ENCODE data around the gene TEX264. TPM values are rescaled to one million over a fixed set of nuclear protein-coding genes. Genes with fewer than 3 reads are reported as not detected.

TEX264 gene
- total and polyA plus RNA-seq, 9 donors: 27.1 to 88.8 (median 40.2) TPM

GRCh38 chr3:51679777-51680176, 8.7 kb downstream of the TEX264 start:
- Histone ChIP-seq H3K27me3 (no peaks in the 10 kb centered on the region), H3K36me3 (no peaks in the 10 kb centered on the region), H3K27ac (no peak overlapping the region), H3K4me1 (ENCODE audit: insufficient read depth) (no peaks in the 10 kb centered on the region), H3K9me3 (no peaks in the 10 kb centered on the region), H3K4me3 (no peak overlapping the region)
- DNase-seq: no peak
- TF ChIP-seq POLR2A (IDR thresholded peaks at IDR 0.05) (no peak), EP300 (IDR thresholded peaks at IDR 0.05) (no peak)
- TF ChIP-seq, protein P1, sequence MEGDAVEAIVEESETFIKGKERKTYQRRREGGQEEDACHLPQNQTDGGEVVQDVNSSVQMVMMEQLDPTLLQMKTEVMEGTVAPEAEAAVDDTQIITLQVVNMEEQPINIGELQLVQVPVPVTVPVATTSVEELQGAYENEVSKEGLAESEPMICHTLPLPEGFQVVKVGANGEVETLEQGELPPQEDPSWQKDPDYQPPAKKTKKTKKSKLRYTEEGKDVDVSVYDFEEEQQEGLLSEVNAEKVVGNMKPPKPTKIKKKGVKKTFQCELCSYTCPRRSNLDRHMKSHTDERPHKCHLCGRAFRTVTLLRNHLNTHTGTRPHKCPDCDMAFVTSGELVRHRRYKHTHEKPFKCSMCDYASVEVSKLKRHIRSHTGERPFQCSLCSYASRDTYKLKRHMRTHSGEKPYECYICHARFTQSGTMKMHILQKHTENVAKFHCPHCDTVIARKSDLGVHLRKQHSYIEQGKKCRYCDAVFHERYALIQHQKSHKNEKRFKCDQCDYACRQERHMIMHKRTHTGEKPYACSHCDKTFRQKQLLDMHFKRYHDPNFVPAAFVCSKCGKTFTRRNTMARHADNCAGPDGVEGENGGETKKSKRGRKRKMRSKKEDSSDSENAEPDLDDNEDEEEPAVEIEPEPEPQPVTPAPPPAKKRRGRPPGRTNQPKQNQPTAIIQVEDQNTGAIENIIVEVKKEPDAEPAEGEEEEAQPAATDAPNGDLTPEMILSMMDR (IDR thresholded peaks at IDR 0.05): no peak
- intact Hi-C loops (cut with DNase I): loop anchor here in 3 of 4 donors (5.0 to 10.0 kb wide), 4 partner anchors 145 to 1062 kb away; partner anchors contain the start of genes RBM15B (in 2 of the 3), MANF (in 1 of the 3), MAPKAPK3 (in 1 of the 3) and RAD54L2 (in 1 of the 3)
- 81 to 91% (median 85%) methylated on average over 7 of the region's 7 CpGs for WGBS, 3 donors

GRCh38 chr3:51680196-51680595, 9.1 kb downstream of the TEX264 start:
- 67 to 78% (median 77%) methylated on average over 6 of the region's 6 CpGs for WGBS, 3 donors
- Histone ChIP-seq H3K4me3 (no peak overlapping the region), H3K27me3 (no peaks in the 10 kb centered on the region), H3K9me3 (no peaks in the 10 kb centered on the region), H3K27ac (no peak overlapping the region), H3K36me3 (no peaks in the 10 kb centered on the region), H3K4me1 (ENCODE audit: insufficient read depth) (no peaks in the 10 kb centered on the region)
- TF ChIP-seq, protein P1 (IDR thresholded peaks at IDR 0.05): no peak
- no peak for TF ChIP-seq POLR2A (IDR thresholded peaks at IDR 0.05)
- no peak for TF ChIP-seq EP300 (IDR thresholded peaks at IDR 0.05)
- DNase-seq: no peak
- intact Hi-C loops (cut with DNase I): loop anchor here in 3 of 4 donors (5.0 to 10.0 kb wide), 3 partner anchors 145 to 1063 kb away; partner anchors contain the start of genes RBM15B (in 2 of the 3), MAPKAPK3 (in 1 of the 3) and RAD54L2 (in 1 of the 3)

DNA sequence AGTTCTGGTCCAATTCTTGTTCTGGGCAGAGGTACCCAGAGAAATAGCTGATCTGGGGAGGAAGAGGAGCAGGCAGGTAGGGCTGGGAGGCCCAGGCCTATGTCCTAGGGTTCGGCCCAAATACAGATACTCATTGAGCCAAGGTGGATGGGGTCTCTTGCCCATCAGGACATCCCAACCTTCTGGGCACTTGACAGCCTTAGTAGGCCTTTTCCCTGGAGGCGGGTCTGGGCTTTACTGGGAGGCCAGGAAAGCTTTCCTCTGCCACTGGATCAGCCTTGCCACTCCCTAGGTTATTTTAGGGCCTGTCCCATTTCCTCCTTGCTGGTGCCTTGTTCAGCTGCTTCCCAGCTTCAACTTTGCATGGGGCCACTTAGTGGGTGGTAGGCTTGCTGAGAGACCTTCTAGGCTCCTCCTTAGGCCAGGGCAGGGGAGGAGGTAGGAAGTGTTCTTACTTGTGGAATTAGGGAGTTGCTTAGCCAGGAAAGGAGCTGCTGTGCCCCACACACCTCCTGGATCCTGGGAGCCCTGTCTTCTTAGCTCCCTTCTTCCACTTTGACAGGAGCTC, 9.7 kb downstream of the TEX264 start:
- DNase-seq: no peak
- no peaks in the 10 kb centered on the region for H3K36me3 ChIP-seq
- TF ChIP-seq POLR2A (IDR thresholded peaks at IDR 0.05) (no peak), EP300 (IDR thresholded peaks at IDR 0.05) (no peak)
- TF ChIP-seq, protein P1 (IDR thresholded peaks at IDR 0.05): no peak
- H3K27ac ChIP-seq: no peak overlapping the region
- no peaks in the 10 kb centered on the region for H3K27me3 ChIP-seq
- no peaks in the 10 kb centered on the region for H3K4me1 ChIP-seq (ENCODE audit: insufficient read depth)
- no peak overlapping the region for H3K4me3 ChIP-seq
- intact Hi-C loops (cut with DNase I): loop anchor here in 3 of 4 donors (5.0 to 10.0 kb wide), 3 partner anchors 146 to 1063 kb away; partner anchors contain the start of genes RBM15B (in 2 of the 3), MAPKAPK3 (in 1 of the 3) and RAD54L2 (in 1 of the 3)
- WGBS, 3 donors: 76 to 92% (median 91%) methylated on average over 2 of the region's 2 CpGs
- H3K9me3 ChIP-seq: no peaks in the 10 kb centered on the region

DNA sequence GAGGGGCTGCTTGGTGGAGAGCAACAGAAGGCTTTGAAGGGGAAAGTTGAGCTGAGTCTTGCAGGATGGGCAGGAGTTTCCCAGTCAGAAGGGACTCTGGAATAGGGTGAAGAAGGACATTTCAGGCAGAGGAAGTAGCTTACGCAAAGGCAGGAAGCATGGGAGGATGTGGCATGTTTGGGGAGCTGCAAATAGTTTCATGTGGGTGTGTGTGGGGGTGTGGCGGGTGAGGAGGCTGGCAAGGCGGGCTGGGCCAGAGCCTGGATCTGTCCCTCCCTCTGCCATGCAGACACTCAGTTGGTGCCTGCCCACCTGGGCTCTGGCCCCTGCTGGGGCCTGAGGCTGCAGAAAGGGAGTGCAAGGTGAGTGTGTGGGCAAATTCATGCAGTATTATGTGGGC, 10.4 kb downstream of the TEX264 start:
- no peak overlapping the region for H3K27ac ChIP-seq
- intact Hi-C loops (cut with DNase I): loop anchor here in 3 of 4 donors (5.0 to 10.0 kb wide), 3 partner anchors 147 to 1064 kb away; partner anchors contain the start of genes RBM15B (in 2 of the 3), MAPKAPK3 (in 1 of the 3) and RAD54L2 (in 1 of the 3)

DNA sequence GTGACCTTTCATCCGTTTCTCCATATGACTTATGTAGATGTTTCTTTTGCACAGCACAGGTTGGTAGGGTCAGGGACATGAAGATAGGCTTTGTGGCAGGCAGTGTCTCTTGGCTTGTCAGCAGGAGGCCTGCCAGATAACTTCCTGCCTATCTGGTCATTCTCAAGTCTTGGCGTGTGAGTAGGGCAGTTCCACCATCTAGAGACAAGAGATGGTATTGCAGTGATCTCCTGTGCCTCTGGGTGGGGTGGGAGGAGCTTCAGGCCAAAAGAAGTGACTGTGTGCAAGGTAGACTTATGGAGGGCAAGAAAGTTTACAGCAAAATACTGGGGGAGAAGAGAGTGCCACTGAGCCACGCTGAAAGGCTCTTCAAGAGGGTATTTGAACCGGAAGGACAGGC, 11.0 kb downstream of the TEX264 start:
- no peak overlapping the region for H3K27ac ChIP-seq
- peak; percentile 50 to 72 (median 64) for DNase-seq
- intact Hi-C loops (cut with DNase I): loop anchor here in 3 of 4 donors (5.0 to 10.0 kb wide), 3 partner anchors 147 to 1065 kb away; partner anchors contain the start of genes RBM15B (in 2 of the 3), MAPKAPK3 (in 1 of the 3) and RAD54L2 (in 1 of the 3)

More for the DNA sequence above, 10.4 kb downstream of the TEX264 start:
- no peak for DNase-seq
- no peaks in the 10 kb centered on the region for H3K9me3 ChIP-seq
- WGBS, 3 donors: 73 to 85% (median 77%) methylated on average over 3 of the region's 3 CpGs
- H3K27me3 ChIP-seq: no peaks in the 10 kb centered on the region
- no peaks in the 10 kb centered on the region for H3K36me3 ChIP-seq
- H3K4me1 ChIP-seq (ENCODE audit: insufficient read depth): no peaks in the 10 kb centered on the region
- no peak overlapping the region for H3K4me3 ChIP-seq
- TF ChIP-seq EP300 (IDR thresholded peaks at IDR 0.05) (no peak), POLR2A (IDR thresholded peaks at IDR 0.05) (no peak)

More for the DNA sequence above, 11.0 kb downstream of the TEX264 start:
- no peaks in the 10 kb centered on the region for H3K36me3 ChIP-seq
- no peak overlapping the region for H3K4me3 ChIP-seq
- TF ChIP-seq, protein P1 (IDR thresholded peaks at IDR 0.05): peak; percentile 24 to 86 (median 72)
- no peak for TF ChIP-seq POLR2A (IDR thresholded peaks at IDR 0.05)
- H3K9me3 ChIP-seq: no peaks in the 10 kb centered on the region
- 17 to 27% (median 24%) methylated on average over 4 of the region's 4 CpGs for WGBS, 3 donors
- no peaks in the 10 kb centered on the region for H3K4me1 ChIP-seq (ENCODE audit: insufficient read depth)
- no peaks in the 10 kb centered on the region for H3K27me3 ChIP-seq
